K562 (cell line): ENCODE results near the gene SF3B1. TPM values are rescaled to one million over a fixed set of nuclear protein-coding genes. Genes with fewer than 3 reads are reported as not detected.

Experiments used
- ATF4 ChIP-seq: fragments of 450-650 bp; formaldehyde crosslinking; IDR thresholded peaks from 2 replicates; pipeline ENCODE4 v1.4.0; 2022; ENCODE audit warnings: mild to moderate bottlenecking, moderate library complexity
- CBX2 ChIP-seq: fragments of 200-600 bp; sonication (generic); IDR thresholded peaks from one replicate; pipeline ENCODE4 v1.6.1; 2012; ENCODE audit warnings: mild to moderate bottlenecking, low read length, inconsistent platforms; ENCODE audit not compliant: insufficient read depth, poor library complexity, severe bottlenecking
- CGGBP1 ChIP-seq: fragments of 250-450 bp; sonication (Bioruptor Pico); IDR thresholded peaks from 2 replicates; pipeline ENCODE4 v1.9.0; 2021; ENCODE audit warnings: mild to moderate bottlenecking
- CREB3L1 ChIP-seq: fragments of 450-650 bp; IDR thresholded peaks from 2 replicates; pipeline ENCODE4 v1.6.1; 2014; ENCODE audit warnings: low read depth, mild to moderate bottlenecking, moderate library complexity, borderline replicate concordance
- DMBX1 ChIP-seq: fragments of 250-450 bp; sonication (Bioruptor Pico); IDR thresholded peaks from 2 replicates; pipeline ENCODE4 v1.8.0; 2022; ENCODE audit warnings: inconsistent platforms, mild to moderate bottlenecking, moderate library complexity, borderline replicate concordance
- MITF ChIP-seq: IDR thresholded peaks from 2 replicates; pipeline ENCODE4 v1.6.1; 2014; ENCODE audit warnings: antibody characterized with exemption
- MTA2 ChIP-seq: fragments of 450-650 bp; IDR thresholded peaks from 2 replicates; pipeline ENCODE4 v1.6.1; 2016; ENCODE audit warnings: low read depth
- PBX2 ChIP-seq, 2 experiments: IDR thresholded peaks in 1 of 2; conservative IDR thresholded peaks in 1 of 2; 2 replicates each; pipeline ENCODE4 v1.6.1; 2016; ENCODE audit warnings: low read depth in 2 of 2, mild to moderate bottlenecking in 1 of 2, missing compliant biosample characterization in 1 of 2, missing genetic modification characterization in 1 of 2, moderate library complexity in 1 of 2
- YY1 ChIP-seq, 3 experiments: IDR thresholded peaks; 2 replicates each; pipeline ENCODE4 v1.6.1; 2011; ENCODE audit warnings: low read length in 2 of 3, mild to moderate bottlenecking in 2 of 3, moderate library complexity in 2 of 3, borderline replicate concordance in 1 of 3, control low read depth in 1 of 3, low read depth in 1 of 3; ENCODE audit not compliant: insufficient read depth in 3 of 3, insufficient replicate concordance in 2 of 3, control insufficient read depth in 1 of 3, insufficient read length in 1 of 3; ENCODE audit errors: extremely low read depth in 1 of 3
- ZBTB49 ChIP-seq: sonication (generic); formaldehyde crosslinking; IDR thresholded peaks from 2 replicates; pipeline ENCODE4 v1.8.0; 2022; ENCODE audit warnings: missing genetic modification reagents, mild to moderate bottlenecking, borderline replicate concordance
- ZNF431 ChIP-seq: sonication (generic); formaldehyde crosslinking; IDR thresholded peaks from 2 replicates; pipeline ENCODE4 v1.8.0; 2022; ENCODE audit warnings: mild to moderate bottlenecking, missing genetic modification reagents
- ZNF655 ChIP-seq: fragments of 250-450 bp; sonication (Bioruptor Pico); IDR thresholded peaks from 2 replicates; pipeline ENCODE4 v1.5.0; 2021
- ZNF79 ChIP-seq: fragments of 250-450 bp; sonication (Bioruptor Pico); IDR thresholded peaks from 2 replicates; pipeline ENCODE4 v1.4.0; 2020; ENCODE audit warnings: low read depth, mild to moderate bottlenecking, moderate library complexity
- polyA plus RNA-seq, 8 experiments: library from polyadenylated mRNA; depleted of rRNA in 4 of 8; stranded (reverse) in 5 of 8; unstranded in 3 of 8; fragments of >200 nt; fragmentation: Nextera tagmentation in 2 of 8; fragmentation: Illumina TruSeq in 1 of 8; extraction: Ambion mirVana in 2 of 8; extraction: Trizol in 1 of 8; gene quantifications; 2 replicates each; pipeline versions ENCODE4 v1.2.1 to v1.2.3, GENCODE V29; 2011 to 2014; ENCODE audit warnings: inconsistent platforms in 1 of 8, missing spikeins in 1 of 8
- total RNA-seq, 7 experiments: library from RNA; depleted of rRNA in 6 of 7; stranded (reverse); fragments of >200 nt in 6 of 7; fragmentation: Illumina TruSeq in 2 of 7; extraction: Trizol in 2 of 7; gene quantifications; 2 replicates each; pipeline versions ENCODE4 v1.2.1 to v1.2.3, GENCODE V29; 2011 to 2021; ENCODE audit warnings: low replicate concordance in 1 of 7

Gene SF3B1
- total and polyA plus RNA-seq, 9 of the 15 experiments (the other 6 are each of a cell fraction or from before 2014, with no cell fraction given) = 96.2 to 377 (median 177) TPM

- no peak for TF ChIP-seq ZNF79 (CRISPR knock-in tag)
- TF ChIP-seq PBX2 (CRISPR knock-in tag; IDR thresholded peaks at IDR 0.05; ENCODE audit: low read depth) = no peak
- TF ChIP-seq PBX2 (tag; conservative IDR thresholded peaks at IDR 0.05; ENCODE audit: low read depth) = no peak
- peak; percentile 82; the same call in 1 of the 2 replicates for TF ChIP-seq ZBTB49 (CRISPR knock-in tag)
- peak; percentile 80; the same call in 1 of the 2 replicates for TF ChIP-seq CREB3L1
- TF ChIP-seq ZNF655 = no peak
- no peak for TF ChIP-seq CBX2
- TF ChIP-seq DMBX1 = no peak; the same call in 1 of the 2 replicates
- TF ChIP-seq MTA2 = no peak
- peak; percentile 32 to 89 (median 86) for TF ChIP-seq YY1 (IDR thresholded peaks at IDR 0.05; ENCODE audit: borderline replicate concordance in 1 of 3, control insufficient read depth in 1 of 3, extremely low read depth in 1 of 3, insufficient read depth in 3 of 3, insufficient read length in 1 of 3, insufficient replicate concordance in 2 of 3, low read depth in 1 of 3, low read length in 2 of 3)
- no peak for TF ChIP-seq ZNF431 (CRISPR knock-in tag)
- no peak for TF ChIP-seq MITF
- TF ChIP-seq CGGBP1 (CRISPR knock-in tag) = no peak
- no peak for TF ChIP-seq ATF4 (CRISPR knock-in tag)
These were observed 18.5 kb upstream of the SF3B1 start, which contains the start of gene COQ10B (continued) for GRCh38 chr2:197453123-197453913.
